Tibial nerve (tissue), 4 donors: ENCODE results near the gene PROM2. TPM values are rescaled to one million over a fixed set of nuclear protein-coding genes. Genes with fewer than 3 reads are reported as not detected.
A peak's percentile ranks its signal among the peaks of the same experiment; 100 is the strongest.

Experiments
- DNase-seq, 2 donors: peaks; one replicate each; pipeline ENCODE4 v3.0.0-alpha.2; 2019; ENCODE audit warnings: low spot score in 2 of 2
- H3K27ac ChIP-seq, 4 donors: fragments of 200-600 bp; sonication (generic) in 3 of 4; one replicate each; pipeline ENCODE4 v1.5.1; 2017 to 2019; ENCODE audit warnings: mild to moderate bottlenecking in 1 of 4
- H3K27me3 ChIP-seq, 2 donors: fragments of 200-600 bp; sonication (generic) in 1 of 2; one replicate each; pipeline versions ENCODE4 v1.5.1 to v1.6.0; 2017 to 2019
- H3K36me3 ChIP-seq, 3 donors: fragments of 200-600 bp; sonication (generic); one replicate each; pipeline ENCODE4 v1.5.1; 2018 to 2019
- H3K4me1 ChIP-seq, 4 donors: fragments of 200-600 bp; sonication (generic) in 3 of 4; one replicate each; pipeline ENCODE4 v1.5.1; 2017 to 2019
- H3K4me3 ChIP-seq, 4 donors: fragments of 200-600 bp; sonication (generic) in 3 of 4; one replicate each; pipeline ENCODE4 v1.5.1; 2017 to 2019; ENCODE audit warnings: mild to moderate bottlenecking in 1 of 4, moderate library complexity in 1 of 4
- H3K9me3 ChIP-seq, 4 donors: fragments of 200-600 bp; sonication (generic) in 3 of 4; one replicate each; pipeline ENCODE4 v1.5.1; 2017 to 2019
- EP300 ChIP-seq, 2 donors: sonication (generic); formaldehyde crosslinking; IDR thresholded peaks; one replicate each; pipeline ENCODE4 v1.6.1; 2017; ENCODE audit warnings: antibody characterized with exemption in 2 of 2, mild to moderate bottlenecking in 1 of 2
- POLR2A ChIP-seq, 2 donors: fragments of 450-650 bp; IDR thresholded peaks; one replicate each; pipeline ENCODE4 v1.6.1; 2017; ENCODE audit warnings: antibody characterized with exemption in 2 of 2, mild to moderate bottlenecking in 2 of 2, moderate library complexity in 2 of 2
- WGBS, 2 donors: methylation state at CpG; one replicate each; pipeline ENCODE4 v1.1.5; 2018; 5-methylcytosine and 5-hydroxymethylcytosine counted together
- total RNA-seq, 4 donors: library from RNA; depleted of rRNA; stranded (reverse); fragments of >200 nt; gene quantifications; one replicate each; pipeline ENCODE4 v1.1.0, GENCODE V29; 2016
- TF ChIP-seq, protein P1 (sequence below), 5 experiments: fragments of 200-600 bp in 3 of 5; fragments of 450-650 bp in 2 of 5; sonication (generic) in 3 of 5; IDR thresholded peaks; one replicate each; pipeline ENCODE4 v1.5.1; 2016 to 2019; ENCODE audit warnings: antibody characterized with exemption in 5 of 5, mild to moderate bottlenecking in 3 of 5, moderate library complexity in 2 of 5

The PROM2 gene
- total RNA-seq, 4 donors from 2014 or later = 2.2 to 12.3 (median 5.3) TPM

DNA sequence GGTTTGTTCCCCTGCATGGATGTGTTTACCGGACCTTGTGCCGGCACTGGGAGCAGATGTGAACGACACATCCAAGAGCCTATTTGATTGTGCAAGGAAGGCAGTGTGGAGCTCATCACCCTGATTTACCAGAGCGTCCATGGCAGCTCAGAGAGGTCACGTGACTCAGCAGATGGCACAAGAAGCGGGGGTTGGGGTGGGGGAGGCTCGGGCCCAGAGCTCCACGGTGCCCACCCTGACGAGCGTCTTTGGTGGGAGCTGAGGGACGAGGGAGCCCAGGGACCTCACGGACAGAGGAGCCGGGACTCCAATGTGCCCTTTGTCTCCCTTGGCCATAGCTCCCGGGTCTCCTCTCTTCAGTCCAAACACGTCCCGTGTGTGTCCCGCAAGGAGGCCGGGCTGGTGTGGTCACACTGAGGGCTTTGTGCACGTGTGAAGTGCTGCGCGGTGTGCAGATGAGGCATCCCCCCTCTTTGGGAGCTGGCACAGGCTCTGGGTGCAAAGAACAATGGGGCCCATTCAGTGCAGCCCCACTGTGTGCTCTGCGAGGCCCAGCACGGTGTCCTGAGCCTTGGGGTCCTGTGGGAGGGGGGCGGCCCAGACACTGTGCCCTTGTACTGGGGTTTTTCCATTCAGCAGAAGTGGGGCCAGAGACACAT lies 38.4 kb downstream of the PROM2 start:
- Histone ChIP-seq H3K9me3 (no peaks in the 10 kb centered on the region), H3K27ac (no peak overlapping the region), H3K4me3 (no peak overlapping the region), H3K36me3 (no peaks in the 10 kb centered on the region), H3K27me3 (peaks cover 0 to 8% of the 10 kb centered on the region in 2 donors), H3K4me1 (no peaks in the 10 kb centered on the region)
- no peak for DNase-seq
- 56 to 63% methylated on average over 14 to 15 of the region's 24 CpGs for WGBS, 2 donors
- TF ChIP-seq, protein P1, sequence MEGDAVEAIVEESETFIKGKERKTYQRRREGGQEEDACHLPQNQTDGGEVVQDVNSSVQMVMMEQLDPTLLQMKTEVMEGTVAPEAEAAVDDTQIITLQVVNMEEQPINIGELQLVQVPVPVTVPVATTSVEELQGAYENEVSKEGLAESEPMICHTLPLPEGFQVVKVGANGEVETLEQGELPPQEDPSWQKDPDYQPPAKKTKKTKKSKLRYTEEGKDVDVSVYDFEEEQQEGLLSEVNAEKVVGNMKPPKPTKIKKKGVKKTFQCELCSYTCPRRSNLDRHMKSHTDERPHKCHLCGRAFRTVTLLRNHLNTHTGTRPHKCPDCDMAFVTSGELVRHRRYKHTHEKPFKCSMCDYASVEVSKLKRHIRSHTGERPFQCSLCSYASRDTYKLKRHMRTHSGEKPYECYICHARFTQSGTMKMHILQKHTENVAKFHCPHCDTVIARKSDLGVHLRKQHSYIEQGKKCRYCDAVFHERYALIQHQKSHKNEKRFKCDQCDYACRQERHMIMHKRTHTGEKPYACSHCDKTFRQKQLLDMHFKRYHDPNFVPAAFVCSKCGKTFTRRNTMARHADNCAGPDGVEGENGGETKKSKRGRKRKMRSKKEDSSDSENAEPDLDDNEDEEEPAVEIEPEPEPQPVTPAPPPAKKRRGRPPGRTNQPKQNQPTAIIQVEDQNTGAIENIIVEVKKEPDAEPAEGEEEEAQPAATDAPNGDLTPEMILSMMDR (IDR thresholded peaks at IDR 0.05) = no peak
- TF ChIP-seq EP300 (IDR thresholded peaks at IDR 0.05) (no peak), POLR2A (IDR thresholded peaks at IDR 0.05) (no peak)

DNA sequence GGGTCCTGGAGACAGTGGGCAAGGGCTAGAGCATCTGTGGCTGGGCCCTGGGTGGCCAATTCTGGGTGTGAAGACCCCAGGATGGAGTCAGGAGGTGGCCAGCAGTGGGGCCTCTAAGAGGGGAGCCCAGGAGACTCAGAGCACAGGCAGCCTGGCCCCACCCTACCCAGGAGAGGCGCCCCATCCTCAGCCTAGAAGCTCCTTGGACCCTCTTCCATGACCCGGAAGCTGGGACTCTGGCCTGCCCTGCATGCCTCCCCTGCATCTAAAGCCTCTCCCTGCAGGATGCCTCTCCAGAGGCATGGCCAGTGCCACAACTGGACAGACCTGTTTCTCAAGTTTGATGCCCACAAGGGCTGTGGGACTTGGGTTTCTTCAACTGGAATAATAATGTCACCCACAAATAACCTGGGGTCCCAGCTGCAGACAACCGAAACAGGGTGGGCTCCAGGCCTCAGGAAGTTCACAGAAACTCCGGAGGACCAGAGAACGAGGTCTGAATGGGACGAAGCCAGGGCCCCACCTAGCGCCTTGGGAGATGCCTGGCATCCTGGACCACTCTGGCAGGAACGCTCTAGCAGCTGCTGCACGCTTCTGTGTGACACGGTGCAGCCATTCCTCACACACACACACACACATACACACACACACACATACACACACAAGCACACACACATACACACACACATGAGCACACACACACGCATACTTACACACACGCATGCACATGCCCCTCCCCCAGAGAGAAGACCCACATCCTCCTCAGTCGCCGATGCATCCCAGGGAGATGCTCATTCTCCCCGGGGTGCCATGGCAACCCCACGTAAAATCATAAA lies 39.3 kb downstream of the PROM2 start:
- Histone ChIP-seq H3K27ac (no peak overlapping the region), H3K27me3 (peaks cover 0 to 8% of the 10 kb centered on the region in 2 donors), H3K4me3 (no peak overlapping the region), H3K36me3 (no peaks in the 10 kb centered on the region), H3K9me3 (no peaks in the 10 kb centered on the region), H3K4me1 (no peaks in the 10 kb centered on the region)
- 86% methylated on average over 16 of the region's 16 CpGs for WGBS, 2 donors
- DNase-seq = no peak
- no peak for TF ChIP-seq POLR2A (IDR thresholded peaks at IDR 0.05)
- TF ChIP-seq, protein P1 (IDR thresholded peaks at IDR 0.05) = no peak
- no peak for TF ChIP-seq EP300 (IDR thresholded peaks at IDR 0.05)

DNA sequence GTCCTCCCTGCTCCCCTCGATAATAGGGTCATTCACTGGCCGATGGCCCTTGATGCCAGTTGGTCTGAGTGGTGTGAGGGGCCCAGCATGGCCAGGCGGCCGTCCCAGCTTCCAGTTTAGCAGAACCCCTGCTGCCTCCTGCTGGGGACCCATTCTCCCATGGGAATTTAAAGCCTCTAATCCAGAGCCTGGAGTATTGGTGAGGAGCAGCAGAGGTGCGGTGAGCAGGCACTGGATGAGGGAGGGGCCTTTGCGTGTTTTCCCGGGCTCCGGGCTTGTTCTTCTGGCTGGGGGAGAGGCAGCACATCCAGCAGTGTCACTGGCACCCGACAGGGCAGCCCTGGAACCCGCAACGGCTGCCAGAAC lies 40.3 kb downstream of the PROM2 start:
- no peaks in the 10 kb centered on the region for H3K4me1 ChIP-seq
- H3K27ac ChIP-seq = no peak overlapping the region
- whole genome bisulfite sequencing, 2 donors = 74 to 83% methylated on average over 11 of the region's 11 CpGs
- no peaks in the 10 kb centered on the region for H3K36me3 ChIP-seq
- H3K9me3 ChIP-seq = no peaks in the 10 kb centered on the region
- peaks cover 0 to 8% of the 10 kb centered on the region in 2 donors for H3K27me3 ChIP-seq
- TF ChIP-seq EP300 (IDR thresholded peaks at IDR 0.05) (no peak), POLR2A (IDR thresholded peaks at IDR 0.05) (no peak)
- TF ChIP-seq, protein P1 (IDR thresholded peaks at IDR 0.05) = no peak
- no peak overlapping the region for H3K4me3 ChIP-seq
- DNase-seq = no peak

DNA sequence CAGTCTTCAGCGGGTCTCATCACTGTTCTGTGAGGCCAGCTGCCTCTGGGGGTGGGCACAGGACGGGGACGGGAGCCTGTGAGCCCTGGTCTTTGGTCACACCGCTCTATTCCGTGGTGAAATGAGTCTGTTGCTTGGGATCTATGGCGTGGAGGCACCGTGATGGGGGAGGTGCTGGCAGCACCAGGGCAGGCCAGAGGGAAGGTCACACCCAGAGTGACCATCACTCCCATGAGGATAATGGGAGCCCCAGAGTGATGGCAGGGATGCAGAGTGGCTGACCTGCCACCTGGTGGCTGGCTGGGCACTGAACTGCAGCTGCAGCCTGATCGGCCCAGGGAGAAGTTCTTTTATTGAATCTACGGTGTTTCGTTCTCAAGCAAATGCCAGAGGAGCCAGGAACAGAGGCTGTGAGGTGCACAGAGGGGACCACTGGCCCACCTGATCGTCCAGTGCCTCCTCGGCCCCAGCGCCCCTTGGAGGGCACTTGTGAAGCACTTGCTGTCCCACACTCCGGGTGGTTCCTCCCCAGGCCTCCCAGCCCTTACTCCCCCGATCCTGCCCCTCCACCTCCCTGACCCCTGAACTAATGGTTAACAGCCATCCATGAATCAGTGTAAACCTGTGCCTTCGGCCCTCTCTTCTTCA lies 40.8 kb downstream of the PROM2 start:
- no peak for TF ChIP-seq EP300 (IDR thresholded peaks at IDR 0.05)
- TF ChIP-seq POLR2A (IDR thresholded peaks at IDR 0.05) = no peak
- TF ChIP-seq, protein P1 (IDR thresholded peaks at IDR 0.05) = peak in 3 of 5 experiments; percentile 9 to 33 (median 12)
- no peak for DNase-seq
- Histone ChIP-seq H3K27me3 (peaks cover 0 to 8% of the 10 kb centered on the region in 2 donors), H3K36me3 (no peaks in the 10 kb centered on the region), H3K27ac (no peak overlapping the region), H3K4me1 (no peaks in the 10 kb centered on the region), H3K9me3 (no peaks in the 10 kb centered on the region), H3K4me3 (no peak overlapping the region)
- WGBS, 2 donors = 72 to 78% methylated on average over 13 to 16 of the region's 16 CpGs
